C4-2B (cell line): Measurements from ENCODE around the gene WNT7A.

Experiments used
- H3K27ac ChIP-seq: fragments of 450-650 bp; 2 replicates; pipeline ENCODE4 v1.5.1; 2017
- CTCF ChIP-seq: fragments of 450-650 bp; conservative IDR thresholded peaks from 2 replicates; pipeline ENCODE4 v1.5.1; 2017; ENCODE audit warnings: mild to moderate bottlenecking
- ZFX ChIP-seq: fragments of 450-650 bp; IDR thresholded peaks from 2 replicates; pipeline ENCODE4 v1.6.1; 2017

The WNT7A gene

GRCh38 chr3:13843351-13843750 is 36.5 kb downstream of the WNT7A start:
- no peak for TF ChIP-seq CTCF
- TF ChIP-seq ZFX = no peak
- H3K27ac ChIP-seq = no peak overlapping the region

GRCh38 chr3:13842226-13842625 is 37.6 kb downstream of the WNT7A start:
- H3K27ac ChIP-seq = no peak overlapping the region

GRCh38 chr3:13841826-13842225 is 38.0 kb downstream of the WNT7A start:
- no peak for TF ChIP-seq CTCF
- no peak for TF ChIP-seq ZFX
- no peak overlapping the region for H3K27ac ChIP-seq

More at GRCh38 chr3:13842226-13842625, 37.6 kb downstream of the WNT7A start:
- no peak for TF ChIP-seq ZFX
- TF ChIP-seq CTCF = no peak

GRCh38 chr3:13841141-13841540 is 38.7 kb downstream of the WNT7A start:
- H3K27ac ChIP-seq = no peak overlapping the region
- TF ChIP-seq CTCF (no peak), ZFX (no peak)

- TF ChIP-seq ZFX (no peak), CTCF (no peak)
- no peak overlapping the region for H3K27ac ChIP-seq
Measured at GRCh38 chr3:13840456-13840855, 39.4 kb downstream of the WNT7A start.

- H3K27ac ChIP-seq = no peak overlapping the region
- no peak for TF ChIP-seq ZFX
- no peak for TF ChIP-seq CTCF
Measured at GRCh38 chr3:13839726-13840340, 40.0 kb downstream of the WNT7A start.

- H3K27ac ChIP-seq = no peak overlapping the region
- TF ChIP-seq CTCF = no peak
- TF ChIP-seq ZFX = no peak
Measured at GRCh38 chr3:13839253-13839652, 40.6 kb downstream of the WNT7A start.
